Esophagus muscularis mucosa (tissue), 4 donors: ENCODE data around the gene PABPN1. TPM values are rescaled to one million over a fixed set of nuclear protein-coding genes. Genes with fewer than 3 reads are reported as not detected.

Source experiments
- DNase-seq: peaks from one replicate; pipeline ENCODE4 v3.0.0-alpha.2; 2017; ENCODE audit errors: extremely low spot score
- H3K27ac ChIP-seq, 4 donors: fragments of 200-600 bp; sonication (generic); replicated peaks in 1 of 4; 1 replicate in 3 of 4; 2 replicates in 1 of 4; pipeline ENCODE4 v1.5.1; 2016 to 2019; ENCODE audit warnings: mild to moderate bottlenecking in 1 of 4
- H3K27me3 ChIP-seq, 4 donors: fragments of 200-600 bp; sonication (generic); one replicate each; pipeline versions ENCODE4 v1.5.1 to v1.6.0; 2016 to 2019
- H3K36me3 ChIP-seq, 4 donors: fragments of 200-600 bp; sonication (generic); one replicate each; pipeline ENCODE4 v1.5.1; 2016 to 2019
- H3K4me1 ChIP-seq, 4 donors: fragments of 200-600 bp; sonication (generic); one replicate each; pipeline ENCODE4 v1.5.1; 2016 to 2019
- H3K4me3 ChIP-seq, 4 donors: fragments of 200-600 bp; sonication (generic); 1 replicate in 2 of 4; 2 replicates in 2 of 4; pipeline ENCODE4 v1.5.1; 2016 to 2019; ENCODE audit warnings: mild to moderate bottlenecking in 4 of 4, moderate library complexity in 1 of 4
- H3K9me3 ChIP-seq, 4 donors: fragments of 200-600 bp; sonication (generic); 1 replicate in 3 of 4; 2 replicates in 1 of 4; pipeline ENCODE4 v1.5.1; 2016 to 2019
- CTCF ChIP-seq, 3 experiments: fragments of 200-600 bp in 2 of 3; fragments of 450-650 bp in 1 of 3; sonication (generic) in 2 of 3; IDR thresholded peaks; one replicate each; pipeline ENCODE4 v1.5.1; 2017 to 2019; ENCODE audit warnings: antibody characterized with exemption in 3 of 3, mild to moderate bottlenecking in 2 of 3, moderate library complexity in 1 of 3
- EP300 ChIP-seq: sonication (generic); formaldehyde crosslinking; IDR thresholded peaks from one replicate; pipeline ENCODE4 v1.6.1; 2017; ENCODE audit warnings: antibody characterized with exemption
- POLR2A ChIP-seq: fragments of 450-650 bp; IDR thresholded peaks from one replicate; pipeline ENCODE4 v1.6.1; 2017; ENCODE audit warnings: antibody characterized with exemption, moderate library complexity, mild to moderate bottlenecking, low read depth
- POLR2AphosphoS5 ChIP-seq, 2 donors: sonication (generic); formaldehyde crosslinking; IDR thresholded peaks; one replicate each; pipeline ENCODE4 v1.6.1; 2017; ENCODE audit warnings: antibody characterized with exemption in 2 of 2
- WGBS: methylation state at CpG from one replicate; pipeline ENCODE4 v1.1.5; 2018; 5-methylcytosine and 5-hydroxymethylcytosine counted together
- intact Hi-C: fragments of 100-400 bp; cut with DNase I; formaldehyde crosslinking; loops from one replicate; pipeline ENCODE4 v1.15.1; 2023
- total RNA-seq, 4 donors: library from RNA; depleted of rRNA; stranded (reverse); fragments of >200 nt; gene quantifications; one replicate each; pipeline versions ENCODE4 v1.1.0 to v1.2.1, GENCODE V29; 2016

The PABPN1 gene
- total RNA-seq, 4 donors from 2014 or later: 44.6 to 68.1 (median 53.9) TPM

- 90% methylated on average over 5 of the region's 5 CpGs for WGBS
- H3K9me3 ChIP-seq: no peaks in the 10 kb centered on the region
- H3K27me3 ChIP-seq: peaks cover 0 to 5% (median 0%) of the 10 kb centered on the region in 4 donors
- H3K4me3 ChIP-seq: no peak overlapping the region
- DNase-seq: no peak
- H3K4me1 ChIP-seq: no peaks in the 10 kb centered on the region
- no peak overlapping the region for H3K27ac ChIP-seq
- no peak for TF ChIP-seq CTCF (IDR thresholded peaks at IDR 0.05)
- TF ChIP-seq EP300: no peak
- TF ChIP-seq POLR2AphosphoS5 (IDR thresholded peaks at IDR 0.05): no peak
- TF ChIP-seq POLR2A: no peak
- H3K36me3 ChIP-seq: no peaks in the 10 kb centered on the region
- intact Hi-C loops: no loop called here
These were observed 14.4 kb downstream of the PABPN1 start for GRCh38 chr14:23335623-23336022.

- DNase-seq: no peak
- Histone ChIP-seq H3K9me3 (no peaks in the 10 kb centered on the region), H3K4me3 (no peak overlapping the region), H3K4me1 (no peaks in the 10 kb centered on the region), H3K27ac (no peak overlapping the region), H3K27me3 (no peaks in the 10 kb centered on the region), H3K36me3 (no peaks in the 10 kb centered on the region)
- intact Hi-C loops: no loop called here
- 86% methylated on average over 1 of the region's 1 CpG for WGBS
- TF ChIP-seq EP300 (no peak), CTCF (IDR thresholded peaks at IDR 0.05) (no peak), POLR2AphosphoS5 (IDR thresholded peaks at IDR 0.05) (no peak), POLR2A (no peak)
These were observed 18.4 kb downstream of the PABPN1 start for GRCh38 chr14:23339506-23340268.

- Histone ChIP-seq H3K4me3 (no peak overlapping the region), H3K4me1 (peaks cover 0 to 3% (median 0%) of the 10 kb centered on the region in 4 donors), H3K9me3 (no peaks in the 10 kb centered on the region), H3K27ac (no peak overlapping the region), H3K27me3 (no peaks in the 10 kb centered on the region), H3K36me3 (peaks cover 0 to 12% (median 5%) of the 10 kb centered on the region in 4 donors)
- TF ChIP-seq POLR2AphosphoS5 (IDR thresholded peaks at IDR 0.05): no peak
- TF ChIP-seq CTCF (IDR thresholded peaks at IDR 0.05): no peak
- TF ChIP-seq EP300: no peak
- 70% methylated on average over 3 of the region's 3 CpGs for WGBS
- intact Hi-C loops: no loop called here
- DNase-seq: no peak
These were observed 23.2 kb downstream of the PABPN1 start for GRCh38 chr14:23344481-23344880.

- WGBS: 81% methylated on average over 11 of the region's 13 CpGs
- H3K27me3 ChIP-seq: no peaks in the 10 kb centered on the region
- intact Hi-C loops: no loop called here
- H3K4me1 ChIP-seq: peaks cover 0 to 3% (median 0%) of the 10 kb centered on the region in 4 donors
- H3K4me3 ChIP-seq: no peak overlapping the region
- no peak for TF ChIP-seq POLR2AphosphoS5 (IDR thresholded peaks at IDR 0.05)
- no peak for TF ChIP-seq EP300
- no peak for TF ChIP-seq POLR2A
- no peak for TF ChIP-seq CTCF (IDR thresholded peaks at IDR 0.05)
- H3K9me3 ChIP-seq: no peaks in the 10 kb centered on the region
- no peak for DNase-seq
- H3K27ac ChIP-seq: no peak overlapping the region
- peaks cover 0 to 12% (median 5%) of the 10 kb centered on the region in 4 donors for H3K36me3 ChIP-seq
These were observed 24.9 kb downstream of the PABPN1 start for GRCh38 chr14:23345987-23346692.
